ENCODE measurements around the gene CCDC9.

GRCh38 chr19:47228937-47229675, 27.2 kb upstream of the CCDC9 start:
- TF ChIP-seq, protein P1, sequence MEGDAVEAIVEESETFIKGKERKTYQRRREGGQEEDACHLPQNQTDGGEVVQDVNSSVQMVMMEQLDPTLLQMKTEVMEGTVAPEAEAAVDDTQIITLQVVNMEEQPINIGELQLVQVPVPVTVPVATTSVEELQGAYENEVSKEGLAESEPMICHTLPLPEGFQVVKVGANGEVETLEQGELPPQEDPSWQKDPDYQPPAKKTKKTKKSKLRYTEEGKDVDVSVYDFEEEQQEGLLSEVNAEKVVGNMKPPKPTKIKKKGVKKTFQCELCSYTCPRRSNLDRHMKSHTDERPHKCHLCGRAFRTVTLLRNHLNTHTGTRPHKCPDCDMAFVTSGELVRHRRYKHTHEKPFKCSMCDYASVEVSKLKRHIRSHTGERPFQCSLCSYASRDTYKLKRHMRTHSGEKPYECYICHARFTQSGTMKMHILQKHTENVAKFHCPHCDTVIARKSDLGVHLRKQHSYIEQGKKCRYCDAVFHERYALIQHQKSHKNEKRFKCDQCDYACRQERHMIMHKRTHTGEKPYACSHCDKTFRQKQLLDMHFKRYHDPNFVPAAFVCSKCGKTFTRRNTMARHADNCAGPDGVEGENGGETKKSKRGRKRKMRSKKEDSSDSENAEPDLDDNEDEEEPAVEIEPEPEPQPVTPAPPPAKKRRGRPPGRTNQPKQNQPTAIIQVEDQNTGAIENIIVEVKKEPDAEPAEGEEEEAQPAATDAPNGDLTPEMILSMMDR (conservative IDR thresholded peaks at IDR 0.05; ENCODE audit: low read depth in 2 of 2): no peak
- TF ChIP-seq, protein P2, sequence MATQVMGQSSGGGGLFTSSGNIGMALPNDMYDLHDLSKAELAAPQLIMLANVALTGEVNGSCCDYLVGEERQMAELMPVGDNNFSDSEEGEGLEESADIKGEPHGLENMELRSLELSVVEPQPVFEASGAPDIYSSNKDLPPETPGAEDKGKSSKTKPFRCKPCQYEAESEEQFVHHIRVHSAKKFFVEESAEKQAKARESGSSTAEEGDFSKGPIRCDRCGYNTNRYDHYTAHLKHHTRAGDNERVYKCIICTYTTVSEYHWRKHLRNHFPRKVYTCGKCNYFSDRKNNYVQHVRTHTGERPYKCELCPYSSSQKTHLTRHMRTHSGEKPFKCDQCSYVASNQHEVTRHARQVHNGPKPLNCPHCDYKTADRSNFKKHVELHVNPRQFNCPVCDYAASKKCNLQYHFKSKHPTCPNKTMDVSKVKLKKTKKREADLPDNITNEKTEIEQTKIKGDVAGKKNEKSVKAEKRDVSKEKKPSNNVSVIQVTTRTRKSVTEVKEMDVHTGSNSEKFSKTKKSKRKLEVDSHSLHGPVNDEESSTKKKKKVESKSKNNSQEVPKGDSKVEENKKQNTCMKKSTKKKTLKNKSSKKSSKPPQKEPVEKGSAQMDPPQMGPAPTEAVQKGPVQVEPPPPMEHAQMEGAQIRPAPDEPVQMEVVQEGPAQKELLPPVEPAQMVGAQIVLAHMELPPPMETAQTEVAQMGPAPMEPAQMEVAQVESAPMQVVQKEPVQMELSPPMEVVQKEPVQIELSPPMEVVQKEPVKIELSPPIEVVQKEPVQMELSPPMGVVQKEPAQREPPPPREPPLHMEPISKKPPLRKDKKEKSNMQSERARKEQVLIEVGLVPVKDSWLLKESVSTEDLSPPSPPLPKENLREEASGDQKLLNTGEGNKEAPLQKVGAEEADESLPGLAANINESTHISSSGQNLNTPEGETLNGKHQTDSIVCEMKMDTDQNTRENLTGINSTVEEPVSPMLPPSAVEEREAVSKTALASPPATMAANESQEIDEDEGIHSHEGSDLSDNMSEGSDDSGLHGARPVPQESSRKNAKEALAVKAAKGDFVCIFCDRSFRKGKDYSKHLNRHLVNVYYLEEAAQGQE (IDR thresholded peaks at IDR 0.05; ENCODE audit: unreplicated experiment): no peak
- TF ChIP-seq EZH2phosphoT487 (IDR thresholded peaks at IDR 0.05; ENCODE audit: unreplicated experiment): no peak
- no peak for TF ChIP-seq STAT1 (IDR thresholded peaks at IDR 0.05; ENCODE audit: unreplicated experiment)
- no peak for TF ChIP-seq EZH2 (IDR thresholded peaks at IDR 0.05; ENCODE audit: low read depth, unreplicated experiment)

Measured in GM23338 (cell line).